Choroid plexus epithelial cell (primary cell): ENCODE data around the gene CDK19.

ENCODE experiments used
- DNase-seq: peaks from one replicate; pipeline ENCODE4 v3.0.0-alpha.2; 2010; ENCODE audit warnings: low read depth
- H3K4me3 ChIP-seq: 2 replicates; pipeline ENCODE4 v1.5.1; 2011; ENCODE audit warnings: low read depth, mild to moderate bottlenecking, control low read depth, low read length, moderate library complexity
- CTCF ChIP-seq: conservative IDR thresholded peaks from 2 replicates; pipeline ENCODE4 v1.5.1; 2011; ENCODE audit warnings: low read depth, mild to moderate bottlenecking, control low read depth, inconsistent platforms, low read length, moderate library complexity

CDK19 gene

GRCh38 chr6:110560239-110561007 is 254.8 kb downstream of the CDK19 start:
- no peak for DNase-seq
- no peak for TF ChIP-seq CTCF

More at GRCh38 chr6:110560239-110561007, 254.8 kb downstream of the CDK19 start:
- no peak overlapping the region for H3K4me3 ChIP-seq
